Fibroblast of lung (primary cell): ENCODE data around the gene DIP2C. TPM values are rescaled to one million over a fixed set of nuclear protein-coding genes. Genes with fewer than 3 reads are reported as not detected.

Experiments
- DNase-seq, 2 donors: peaks; one replicate each; pipeline versions ENCODE4 v3.0.0 to v3.0.0-alpha.2; 2010; ENCODE audit warnings: low read depth in 2 of 2
- H2AFZ ChIP-seq: 2 replicates; pipeline ENCODE4 v1.5.1; 2012; ENCODE audit warnings: low read length, control low read depth, inconsistent platforms
- H3K27ac ChIP-seq: 2 replicates; pipeline ENCODE4 v1.5.1; 2011; ENCODE audit warnings: low read length, control low read depth; ENCODE audit not compliant: insufficient read depth
- H3K27me3 ChIP-seq: 2 replicates; pipeline ENCODE4 v1.5.1; 2011; ENCODE audit warnings: mild to moderate bottlenecking, low read length; ENCODE audit not compliant: control insufficient read depth, insufficient read depth
- H3K36me3 ChIP-seq: 2 replicates; pipeline ENCODE4 v1.5.1; 2011; ENCODE audit warnings: low read length; ENCODE audit not compliant: control insufficient read depth, insufficient read depth
- H3K4me1 ChIP-seq: 2 replicates; pipeline ENCODE4 v1.5.1; 2011; ENCODE audit warnings: low read length; ENCODE audit not compliant: control insufficient read depth, insufficient read depth; ENCODE audit errors: extremely low read depth
- H3K4me2 ChIP-seq: 2 replicates; pipeline ENCODE4 v1.5.1; 2011; ENCODE audit warnings: low read length, control low read depth; ENCODE audit not compliant: insufficient read depth; ENCODE audit errors: extremely low read depth
- H3K4me3 ChIP-seq, 4 experiments: fragments of 200-600 bp in 1 of 4; sonication (generic) in 1 of 4; replicated peaks in 1 of 4; 2 replicates each; pipeline ENCODE4 v1.5.1; 2011 to 2016; ENCODE audit warnings: low read length in 4 of 4, low read depth in 3 of 4, mild to moderate bottlenecking in 3 of 4, control low read depth in 2 of 4, inconsistent platforms in 1 of 4, mixed read lengths in 1 of 4; ENCODE audit not compliant: insufficient read depth in 1 of 4; ENCODE audit errors: control extremely low read depth in 1 of 4
- H3K79me2 ChIP-seq: 2 replicates; pipeline ENCODE4 v1.5.1; 2012; ENCODE audit warnings: mild to moderate bottlenecking, low read length, inconsistent platforms; ENCODE audit not compliant: control insufficient read depth, insufficient read depth
- H3K9ac ChIP-seq: 2 replicates; pipeline ENCODE4 v1.5.1; 2011; ENCODE audit warnings: mild to moderate bottlenecking, low read length, control low read depth; ENCODE audit not compliant: insufficient read depth
- H3K9me3 ChIP-seq: 2 replicates; pipeline ENCODE4 v1.5.1; 2012; ENCODE audit warnings: low read depth, low read length; ENCODE audit not compliant: control insufficient read depth, insufficient read depth
- H4K20me1 ChIP-seq: 2 replicates; pipeline ENCODE4 v1.5.1; 2011; ENCODE audit warnings: low read length; ENCODE audit not compliant: control insufficient read depth, insufficient read depth; ENCODE audit errors: extremely low read depth
- CTCF ChIP-seq, 2 donors: IDR thresholded peaks in 1 of 2; conservative IDR thresholded peaks in 1 of 2; 1 replicate in 1 of 2; 2 replicates in 1 of 2; pipeline ENCODE4 v1.5.1; 2011 to 2012; ENCODE audit warnings: low read length in 2 of 2, control low read depth in 1 of 2, inconsistent platforms in 1 of 2, low read depth in 1 of 2, mild to moderate bottlenecking in 1 of 2
- EZH2 ChIP-seq: IDR thresholded peaks from 2 replicates; pipeline ENCODE4 v1.5.1; 2012; ENCODE audit warnings: low read length, control low read depth, mild to moderate bottlenecking; ENCODE audit errors: missing control alignments
- polyA plus RNA-seq, 2 donors: library from polyadenylated mRNA; depleted of rRNA in 1 of 2; stranded (reverse) in 1 of 2; unstranded in 1 of 2; fragments of >200 nt; gene quantifications; 2 replicates each; pipeline ENCODE4 v1.2.1, GENCODE V29; 2011 to 2012; ENCODE audit warnings: missing spikeins in 1 of 2
- total RNA-seq: library from RNA; depleted of rRNA; stranded (reverse); fragments of >200 nt; gene quantifications from 2 replicates; pipeline ENCODE4 v1.2.1, GENCODE V29; 2014

Gene DIP2C
- total and polyA plus RNA-seq, 2 donors (not counting 1 experiment from before 2014, with no cell fraction given), result 10.7 to 18.3 TPM

- H3K4me2 ChIP-seq, result no peak overlapping the region
- H3K9ac ChIP-seq, result no peak overlapping the region
- H3K79me2 ChIP-seq, result peaks cover 7% of the 10 kb centered on the region
- no peaks in the 10 kb centered on the region for H4K20me1 ChIP-seq
- no peaks in the 10 kb centered on the region for H3K9me3 ChIP-seq
- H3K36me3 ChIP-seq, result no peaks in the 10 kb centered on the region
- no peaks in the 10 kb centered on the region for H3K27me3 ChIP-seq
- TF ChIP-seq CTCF (conservative IDR thresholded peaks at IDR 0.05 in 1 of 2, IDR thresholded peaks at IDR 0.05 in 1 of 2; ENCODE audit: low read depth in 1 of 2, low read length in 2 of 2) (no peak), EZH2 (no peak)
- H2AFZ ChIP-seq, result no peak overlapping the region
- H3K4me3 ChIP-seq, result no peak overlapping the region
- H3K27ac ChIP-seq, result no peak overlapping the region
- no peak for DNase-seq
- H3K4me1 ChIP-seq, result no peaks in the 10 kb centered on the region
Measured at GRCh38 chr10:553233-553632, 136.2 kb downstream of the DIP2C start.

GRCh38 chr10:552679-553078, 136.8 kb downstream of the DIP2C start:
- Histone ChIP-seq H3K27me3 (no peaks in the 10 kb centered on the region), H3K9ac (no peak overlapping the region), H3K4me1 (no peaks in the 10 kb centered on the region), H4K20me1 (no peaks in the 10 kb centered on the region), H3K36me3 (no peaks in the 10 kb centered on the region), H3K4me2 (no peak overlapping the region), H3K9me3 (no peaks in the 10 kb centered on the region), H2AFZ (no peak overlapping the region), H3K79me2 (peaks cover 7% of the 10 kb centered on the region), H3K27ac (no peak overlapping the region), H3K4me3 (no peak overlapping the region)
- TF ChIP-seq CTCF (conservative IDR thresholded peaks at IDR 0.05 in 1 of 2, IDR thresholded peaks at IDR 0.05 in 1 of 2; ENCODE audit: low read depth in 1 of 2, low read length in 2 of 2) (no peak), EZH2 (no peak)
- DNase-seq, result no peak

- H3K27me3 ChIP-seq, result no peaks in the 10 kb centered on the region
- H3K4me3 ChIP-seq, result no peak overlapping the region
- no peak overlapping the region for H3K27ac ChIP-seq
- H3K9ac ChIP-seq, result no peak overlapping the region
- TF ChIP-seq EZH2 (no peak), CTCF (conservative IDR thresholded peaks at IDR 0.05 in 1 of 2, IDR thresholded peaks at IDR 0.05 in 1 of 2; ENCODE audit: low read depth in 1 of 2, low read length in 2 of 2) (no peak)
- no peak for DNase-seq
- no peaks in the 10 kb centered on the region for H3K36me3 ChIP-seq
- peaks cover 2% of the 10 kb centered on the region for H3K79me2 ChIP-seq
- H3K4me1 ChIP-seq, result no peaks in the 10 kb centered on the region
- H3K9me3 ChIP-seq, result no peaks in the 10 kb centered on the region
- H3K4me2 ChIP-seq, result no peak overlapping the region
- H2AFZ ChIP-seq, result no peak overlapping the region
- H4K20me1 ChIP-seq, result no peaks in the 10 kb centered on the region
Measured at GRCh38 chr10:551373-552252, 137.9 kb downstream of the DIP2C start.
